Measurements from ENCODE around the gene DHPS.
"Not testable (repeated sequence)": the region's sequence is repeated elsewhere in the genome, so short reads cannot be mapped to it uniquely, and the experiment has no call there.

The DHPS gene

DNA sequence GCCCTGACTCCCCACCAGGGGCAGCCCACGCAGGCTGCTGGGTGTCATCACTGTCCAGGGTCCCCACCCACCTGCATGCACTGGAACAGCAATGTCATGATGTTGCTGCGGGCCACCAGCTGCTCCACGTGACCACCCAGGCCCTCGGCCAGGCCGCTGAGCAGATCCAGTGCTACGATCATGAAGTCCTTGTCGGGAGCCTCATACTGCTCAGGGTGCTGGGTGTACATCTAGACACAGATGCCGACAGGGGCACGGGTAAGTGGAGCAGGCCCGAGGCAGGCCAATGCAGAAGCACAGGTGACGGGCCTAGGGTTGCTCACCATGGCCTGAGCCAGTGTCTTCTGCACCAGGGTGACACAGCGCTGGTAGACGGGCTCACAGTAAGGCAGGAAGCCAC is 23.5 kb upstream of the DHPS start:
- DNase-seq, result no peak

- DNase-seq, result peak; percentile 54
Measured at GRCh38 chr19:12703046-12703445, 21.4 kb upstream of the DHPS start.

- DNase-seq, result no peak
Measured at GRCh38 chr19:12701596-12702282, 20.1 kb upstream of the DHPS start.

DNA sequence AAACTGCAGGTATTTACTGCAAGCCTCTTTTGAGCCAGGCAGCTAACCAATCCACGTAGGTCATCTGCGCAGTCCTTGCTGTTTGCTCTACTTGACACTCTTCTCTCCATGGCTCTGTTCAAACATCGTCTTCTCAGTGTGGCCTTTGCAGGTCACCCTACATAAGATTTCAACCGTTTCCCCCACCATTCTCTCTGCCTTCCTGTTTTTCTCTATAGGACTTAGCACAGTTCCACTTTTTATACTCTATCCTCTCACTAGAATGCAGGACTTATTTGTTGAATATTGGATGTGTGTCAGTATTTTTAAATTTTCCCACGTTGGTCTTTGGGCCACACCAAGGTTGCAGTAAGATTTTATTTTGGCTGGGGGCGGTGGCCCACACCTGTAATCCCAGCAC is 16.5 kb upstream of the DHPS start:
- DNase-seq, result no peak

- DNase-seq, result not testable (repeated sequence)
Measured at GRCh38 chr19:12697425-12697824, 15.7 kb upstream of the DHPS start.

DNA sequence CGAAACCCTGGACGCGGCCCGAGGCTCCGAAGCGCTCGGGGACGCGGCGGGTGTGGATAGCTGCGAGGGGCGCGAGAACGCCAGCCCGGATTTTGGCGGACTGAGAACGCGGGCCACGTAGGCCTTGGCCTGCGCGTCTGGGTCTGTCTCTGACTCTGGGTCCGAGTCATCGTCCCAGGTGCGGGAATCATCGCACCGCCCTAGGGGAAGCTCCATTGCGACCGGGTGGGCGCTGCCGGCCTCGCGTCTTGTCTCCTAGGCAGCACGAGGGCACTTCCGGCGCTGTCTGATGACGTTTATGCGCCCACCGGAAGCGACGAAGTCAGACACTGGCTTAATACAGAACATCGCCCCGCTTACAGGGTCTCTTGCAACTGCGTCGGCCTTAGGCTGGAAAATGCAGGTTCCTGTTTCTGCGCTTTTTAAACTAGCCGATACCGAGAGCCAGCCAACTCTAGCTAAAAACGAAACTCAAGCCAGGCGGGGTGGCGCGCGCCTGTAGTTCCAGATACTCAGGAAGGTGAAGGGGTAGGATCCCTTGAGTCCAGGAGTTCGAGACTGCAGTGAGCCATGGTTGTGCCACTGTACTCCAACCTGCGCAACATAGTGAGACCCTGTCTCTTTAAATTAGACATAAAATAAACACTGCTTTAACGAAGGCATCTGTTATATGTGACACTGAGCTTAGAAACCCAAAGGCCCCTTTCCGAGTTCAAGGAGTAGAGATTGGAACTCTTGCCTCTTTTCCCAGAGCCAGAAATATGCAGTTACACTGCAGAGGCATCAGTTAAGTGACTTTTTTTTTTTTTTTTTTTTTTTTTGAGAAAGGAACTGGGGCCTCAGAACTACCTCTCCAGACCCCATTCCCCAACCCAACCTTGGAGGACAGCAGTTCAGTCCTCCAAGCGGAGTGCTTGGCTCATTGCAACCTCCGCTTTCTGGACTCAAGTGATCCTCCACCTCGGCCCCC is 15.0 kb upstream of the DHPS start, which contains the start of gene FBXW9:
TSS of gene FBXW9 (minus strand) at position 266 of the 970 bp plus-strand sequence. CDS start at position 216, 50 bp downstream.
- DNase-seq, result peak; percentile 95

DNA sequence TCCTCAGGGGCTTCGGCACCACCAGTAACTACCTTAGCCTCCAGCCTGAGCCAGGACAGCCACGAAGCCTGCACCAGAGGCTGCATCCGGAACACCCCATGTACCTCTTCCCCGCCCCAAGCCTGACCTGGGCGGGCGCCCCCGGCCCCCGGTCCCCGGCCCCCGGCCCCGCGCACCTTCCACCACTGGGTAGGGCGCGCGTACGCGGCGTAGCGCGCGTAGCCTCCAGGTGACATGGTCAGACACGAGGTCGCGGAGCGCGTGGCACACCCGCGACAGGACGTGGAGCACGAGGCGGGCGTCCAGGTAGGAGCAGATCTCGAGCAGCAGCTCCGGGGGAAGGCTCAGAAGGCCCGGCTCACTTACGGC is 14.3 kb upstream of the DHPS start:
- DNase-seq, result no peak

DNA sequence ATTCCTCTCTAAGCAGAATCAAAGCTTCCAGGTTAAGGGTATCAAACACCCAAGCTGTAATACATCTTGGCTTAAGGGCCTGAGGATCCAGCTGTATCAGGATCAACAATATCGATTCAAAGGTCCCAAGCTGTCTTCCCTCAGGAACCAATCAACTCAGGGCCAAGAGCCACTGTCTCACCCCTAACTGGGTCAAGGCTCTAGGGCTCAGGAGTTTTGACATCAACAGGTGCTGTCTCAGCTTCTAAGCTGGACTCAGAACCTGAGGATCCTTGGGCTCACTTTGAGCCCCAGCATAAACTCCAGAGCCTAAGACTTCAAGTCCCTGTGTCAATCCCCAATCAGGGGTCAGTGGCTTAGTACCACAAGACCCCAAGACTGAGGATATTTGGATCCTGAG is 13.8 kb upstream of the DHPS start:
- DNase-seq, result no peak

DNA sequence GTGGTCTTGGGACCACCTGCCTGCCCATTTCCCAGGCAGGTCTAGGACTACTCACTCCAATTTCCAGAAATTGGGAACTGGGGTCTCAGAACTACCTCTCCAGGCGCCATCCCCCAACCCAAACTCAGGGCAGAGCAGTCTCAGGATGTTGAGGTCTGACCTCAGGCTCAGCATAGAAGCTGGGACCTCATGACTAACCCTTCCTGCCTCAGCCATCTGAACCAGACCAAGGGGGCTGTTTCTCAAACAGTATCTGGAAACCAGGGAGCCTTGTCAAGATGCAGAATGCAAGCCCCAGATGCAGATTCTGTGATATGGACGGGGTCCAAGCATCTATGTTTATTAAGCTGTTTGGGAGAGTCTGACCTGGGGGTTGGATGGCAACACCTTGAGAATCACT is 13.4 kb upstream of the DHPS start:
- DNase-seq, result no peak

DNA sequence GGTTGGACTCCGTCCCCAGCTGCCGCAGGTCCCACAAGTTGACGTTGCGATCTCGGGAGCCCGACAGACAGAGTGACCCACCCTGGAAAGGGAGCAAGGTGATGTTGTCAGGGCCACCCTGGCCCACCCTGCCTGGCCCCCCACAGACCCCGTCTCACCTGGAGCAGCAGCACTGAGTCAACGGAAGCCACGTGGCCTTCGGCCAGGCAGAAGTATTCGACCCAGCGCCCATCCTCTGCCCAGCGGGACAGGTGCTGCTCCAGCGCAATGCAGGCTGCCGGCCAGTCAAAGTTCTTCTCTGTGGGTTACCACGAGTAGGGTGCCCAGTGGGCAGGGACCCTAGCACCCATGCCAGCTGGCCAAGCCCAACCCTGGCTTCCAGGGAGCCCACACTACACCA is 13.0 kb upstream of the DHPS start:
- no peak for DNase-seq

- no peak for DNase-seq
Measured at GRCh38 chr19:12692960-12693359, 11.3 kb upstream of the DHPS start.

GRCh38 chr19:12689581-12690216 is 8.0 kb upstream of the DHPS start:
- no peak for DNase-seq

DNA sequence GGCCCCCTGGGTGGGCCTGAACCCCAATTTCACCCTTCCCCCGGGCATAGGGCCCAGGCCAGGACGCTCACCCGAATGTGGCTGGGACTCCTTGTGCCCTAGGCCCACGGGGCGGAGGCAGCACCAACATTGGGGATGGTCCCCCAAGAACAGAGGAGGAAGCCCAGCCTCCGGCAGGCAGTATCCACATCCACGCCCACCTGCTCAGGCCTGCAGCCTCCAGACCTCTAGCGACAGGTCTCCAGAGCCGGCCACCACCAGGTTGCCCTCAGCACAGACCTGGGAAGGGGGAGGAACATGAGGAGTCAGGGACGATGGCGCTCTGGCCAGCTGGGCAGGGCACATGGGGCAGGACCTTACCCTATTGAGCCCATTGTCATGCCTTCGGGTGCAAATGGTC is 7.3 kb upstream of the DHPS start:
- DNase-seq, result no peak

GRCh38 chr19:12687496-12688196 is 6.0 kb upstream of the DHPS start, which contains the start of gene GNG14:
Gene GNG14, plus strand, starts transcription at chr19:12687998. Its CDS starts 51 bp downstream, at chr19:12688049.
- DNase-seq, result no peak

GRCh38 chr19:12685831-12686230 is 4.2 kb upstream of the DHPS start:
- no peak for DNase-seq

- no peak for DNase-seq
Measured at GRCh38 chr19:12680034-12680433, 1.6 kb downstream of the DHPS start.

GRCh38 chr19:12678039-12678438 is 3.6 kb downstream of the DHPS start:
- not testable (repeated sequence) for DNase-seq

DNA sequence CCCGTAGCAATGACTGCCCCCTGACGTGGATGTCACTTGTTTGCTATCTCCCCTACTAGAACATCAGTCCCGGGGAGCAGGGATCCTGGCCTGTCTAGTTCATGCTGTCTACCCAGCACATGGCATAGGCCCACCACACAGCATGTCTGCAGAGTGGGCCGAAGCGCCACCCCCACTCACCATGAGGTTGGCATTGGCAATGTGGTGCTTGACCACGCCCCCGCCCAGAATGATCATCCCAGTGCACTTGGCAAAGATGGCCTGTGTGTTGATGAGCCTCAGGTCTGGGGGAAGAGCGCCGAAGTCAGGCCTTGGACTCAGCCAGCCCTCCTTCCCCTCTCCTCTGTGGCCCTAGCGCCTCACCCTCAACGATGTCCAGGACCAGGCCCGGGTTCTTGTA is 4.8 kb downstream of the DHPS start:
- DNase-seq, result no peak

DNA sequence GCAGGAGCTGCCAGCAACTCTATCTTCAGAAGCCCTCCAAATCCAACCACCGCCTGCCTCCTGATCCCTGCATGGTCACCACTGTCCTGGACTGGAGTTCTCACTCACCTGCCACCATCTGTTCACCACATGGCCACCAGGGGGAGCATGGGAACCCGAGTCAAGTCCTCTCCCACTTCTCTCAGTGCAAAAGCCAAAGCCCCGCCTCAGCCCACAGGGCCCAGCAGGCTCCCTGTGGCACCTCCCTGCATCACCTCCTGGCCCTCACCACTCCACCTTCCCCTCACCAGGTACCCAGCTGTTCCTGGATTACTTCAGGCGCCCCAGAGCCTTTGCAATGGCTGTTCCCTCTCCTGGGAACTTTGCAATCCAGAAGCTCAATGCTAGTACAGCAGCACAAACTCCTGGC is 5.3 kb downstream of the DHPS start:
- peak; percentile 66 for DNase-seq

DNA sequence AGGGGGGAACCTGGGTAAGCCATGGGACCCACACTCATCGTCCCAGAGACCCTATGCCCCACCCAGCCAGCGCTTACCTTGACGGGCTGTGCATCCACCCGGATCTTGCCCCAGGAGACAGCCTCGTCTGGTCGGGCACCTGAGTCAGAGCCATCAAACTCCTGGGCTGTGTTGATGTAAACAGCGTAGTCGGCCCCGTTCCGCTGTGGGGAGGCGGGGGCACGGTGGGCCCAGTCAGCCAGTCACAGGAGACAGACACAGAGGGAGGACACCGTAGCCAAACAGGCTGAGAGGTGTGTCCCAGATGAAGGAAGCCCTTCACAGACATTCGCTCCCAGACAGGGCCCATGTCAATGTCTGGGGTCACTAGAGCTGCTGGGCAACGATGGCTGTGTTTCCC is 5.7 kb downstream of the DHPS start:
- no peak for DNase-seq

DNA sequence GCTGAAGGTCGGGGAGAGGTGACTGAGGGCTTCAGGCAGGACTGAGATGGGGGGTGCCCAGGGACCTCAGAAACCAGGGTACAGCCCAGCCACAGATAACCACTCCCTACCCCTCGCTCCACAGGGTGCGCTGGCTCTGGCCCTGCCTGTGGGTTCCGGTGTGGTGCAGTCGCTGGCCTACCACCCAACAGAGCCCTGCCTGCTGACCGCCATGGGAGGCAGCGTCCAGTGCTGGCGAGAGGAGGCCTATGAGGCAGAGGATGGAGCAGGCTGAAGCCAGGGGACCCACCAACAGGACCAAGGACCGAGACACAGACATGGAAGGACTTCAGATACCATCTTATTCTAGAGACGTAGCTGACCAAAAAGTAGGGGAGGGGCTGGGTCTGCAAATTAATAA is 6.3 kb downstream of the DHPS start:
- no peak for DNase-seq

- DNase-seq, result no peak
Measured at GRCh38 chr19:12672744-12673143, 8.9 kb downstream of the DHPS start.
